Measurements from ENCODE around the gene KAT8. TPM values are rescaled to one million over a fixed set of nuclear protein-coding genes. Genes with fewer than 3 reads are reported as not detected.

Gene KAT8
- total and polyA plus RNA-seq, 2 of the 4 experiments (the other 2 are of a cell fraction), result 19.4 to 27.4 TPM

DNA sequence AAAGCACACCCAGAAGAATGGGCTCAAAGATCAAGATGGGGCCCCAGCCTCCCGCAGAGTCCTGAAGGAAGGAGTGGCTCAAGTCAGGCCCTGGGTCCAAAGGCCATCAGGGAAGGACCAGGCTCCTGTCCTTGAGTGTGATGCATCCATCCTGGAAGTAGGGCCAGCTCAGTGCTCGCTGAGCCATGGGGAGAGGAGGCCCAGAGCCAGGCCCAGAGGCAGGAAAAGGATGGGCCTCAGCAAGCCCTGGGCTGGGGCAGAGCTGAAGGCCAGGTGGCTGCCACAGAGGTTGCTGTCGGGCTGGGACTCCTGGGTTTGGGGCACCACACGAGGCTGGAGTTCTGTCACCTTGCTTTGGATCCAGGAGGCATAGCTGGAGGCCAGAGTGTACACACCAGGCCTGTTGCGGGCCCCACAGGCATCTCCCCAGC is 14.4 kb downstream of the KAT8 start:
- Histone ChIP-seq H3K23ac (ENCODE audit: low read depth, low read length) (no peak overlapping the region), H3K27me3 (ENCODE audit: control insufficient read depth, insufficient read depth, low read length) (no peaks in the 10 kb centered on the region; the same call in 1 of the 2 replicates), H3K4me1 (ENCODE audit: control insufficient read depth, insufficient read depth, low read length) (0 out of 2 replicates have a peak, but pooled peaks cover 3% of the 10 kb centered on the region), H3K4me2 (ENCODE audit: low read depth, low read length) (no peak overlapping the region), H2BK15ac (ENCODE audit: low read depth, low read length) (no peak overlapping the region), H3K79me1 (ENCODE audit: low read depth in 1 of 2, low read length in 2 of 2) (no peaks in the 10 kb centered on the region), H2AFZ (replicated peaks; ENCODE audit: low read length, poor library complexity) (no peak overlapping the region), H3K9me3 (ENCODE audit: control insufficient read depth, insufficient read depth, low read length) (no peaks in the 10 kb centered on the region), H3K9ac (ENCODE audit: low read depth, low read length) (no peak overlapping the region), H2AK5ac (ENCODE audit: low read depth, low read length) (no peak overlapping the region), H2AK9ac (replicated peaks; ENCODE audit: low read depth, low read length, poor library complexity) (no peak overlapping the region), H4K91ac (ENCODE audit: insufficient read depth, low read depth, low read length) (no peak overlapping the region), H3K14ac (replicated peaks; ENCODE audit: low read depth, low read length) (no peak overlapping the region), H4K20me1 (ENCODE audit: insufficient read depth, low read length) (no peaks in the 10 kb centered on the region), H4K8ac (ENCODE audit: low read depth in 2 of 2, low read length in 2 of 2) (no peak overlapping the region), H2BK120ac (ENCODE audit: low read depth, low read length) (no peak overlapping the region), H3K4me3 (ENCODE audit: insufficient read depth, low read depth, low read length) (no peak overlapping the region), H3K56ac (ENCODE audit: extremely low read depth, insufficient read depth, low read length) (no peak overlapping the region), H3K27ac (ENCODE audit: insufficient read depth, low read length) (no peak overlapping the region), H4K5ac (ENCODE audit: low read depth, low read length) (no peak overlapping the region), H2BK5ac (ENCODE audit: low read depth, low read length, poor library complexity, severe bottlenecking) (no peak overlapping the region), H3K4ac (ENCODE audit: low read depth, low read length) (no peak overlapping the region), H2BK20ac (ENCODE audit: low read depth, low read length) (no peak overlapping the region), H3K18ac (ENCODE audit: low read depth, low read length) (no peak overlapping the region), H3K9me1 (ENCODE audit: insufficient read depth, low read length) (peaks cover 3% of the 10 kb centered on the region), H3K36me3 (ENCODE audit: control insufficient read depth, insufficient read depth, low read length) (peaks cover 36% of the 10 kb centered on the region)
- DNase-seq, result no peak
- no peak for ATAC-seq (ENCODE audit: low read depth)
- TF ChIP-seq BHLHE40 (IDR thresholded peaks at IDR 0.05; ENCODE audit: low read depth, low read length), result no peak
- no peak for TF ChIP-seq POLR2A (IDR thresholded peaks at IDR 0.05; ENCODE audit: low read depth, low read length)
- TF ChIP-seq CHD1 (IDR thresholded peaks at IDR 0.05; ENCODE audit: low read depth, low read length), result no peak
- TF ChIP-seq, protein P1, sequence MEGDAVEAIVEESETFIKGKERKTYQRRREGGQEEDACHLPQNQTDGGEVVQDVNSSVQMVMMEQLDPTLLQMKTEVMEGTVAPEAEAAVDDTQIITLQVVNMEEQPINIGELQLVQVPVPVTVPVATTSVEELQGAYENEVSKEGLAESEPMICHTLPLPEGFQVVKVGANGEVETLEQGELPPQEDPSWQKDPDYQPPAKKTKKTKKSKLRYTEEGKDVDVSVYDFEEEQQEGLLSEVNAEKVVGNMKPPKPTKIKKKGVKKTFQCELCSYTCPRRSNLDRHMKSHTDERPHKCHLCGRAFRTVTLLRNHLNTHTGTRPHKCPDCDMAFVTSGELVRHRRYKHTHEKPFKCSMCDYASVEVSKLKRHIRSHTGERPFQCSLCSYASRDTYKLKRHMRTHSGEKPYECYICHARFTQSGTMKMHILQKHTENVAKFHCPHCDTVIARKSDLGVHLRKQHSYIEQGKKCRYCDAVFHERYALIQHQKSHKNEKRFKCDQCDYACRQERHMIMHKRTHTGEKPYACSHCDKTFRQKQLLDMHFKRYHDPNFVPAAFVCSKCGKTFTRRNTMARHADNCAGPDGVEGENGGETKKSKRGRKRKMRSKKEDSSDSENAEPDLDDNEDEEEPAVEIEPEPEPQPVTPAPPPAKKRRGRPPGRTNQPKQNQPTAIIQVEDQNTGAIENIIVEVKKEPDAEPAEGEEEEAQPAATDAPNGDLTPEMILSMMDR (conservative IDR thresholded peaks at IDR 0.05; ENCODE audit: low read depth, low read length), result no peak
- TF ChIP-seq RFX5 (IDR thresholded peaks at IDR 0.05; ENCODE audit: low read depth, low read length), result no peak
- no peak for TF ChIP-seq CEBPB (IDR thresholded peaks at IDR 0.05; ENCODE audit: low read depth, low read length)
- TF ChIP-seq MAZ (IDR thresholded peaks at IDR 0.05; ENCODE audit: borderline replicate concordance, low read depth, low read length), result no peak
- TF ChIP-seq SMC3 (IDR thresholded peaks at IDR 0.05; ENCODE audit: low read depth, low read length), result no peak
- BruUV-seq (replicated peaks), result no TSS peak
- in situ Hi-C loops (cut with MboI; ENCODE audit: low sequenced_read_pairs), result no loop called here
- ChIA-PET CTCF (interaction anchor here (0.6 kb wide), 1 partner anchor 10 kb away, joined by 3 read pairs; no protein-coding TSS in a partner anchor), POLR2A (ENCODE audit: unreplicated experiment) (no interaction called here)
- 87% methylated on average over 3 of the region's 5 CpGs; no CpG with 5 or more reads in 1 of the 2 experiments for WGBS, 2 experiments (ENCODE audit: extremely low coverage in 2 of 2, insufficient read length in 1 of 2)
- dilution Hi-C loops (cut with HindIII; ENCODE audit: low sequenced_read_pairs, unreplicated experiment), result no loop called here
- intact Hi-C loops (cut with micrococcal nuclease), result no loop called here
